Hepatocyte (in vitro differentiated cells): ENCODE data around the gene RAB3IL1. TPM values are rescaled to one million over a fixed set of nuclear protein-coding genes. Genes with fewer than 3 reads are reported as not detected.

Source experiments
- DNase-seq: peaks from one replicate; pipeline ENCODE4 v3.0.0-alpha.2; 2016; ENCODE audit warnings: low spot score
- H2AFZ ChIP-seq: fragments of 200-600 bp; sonication (generic); 2 replicates; pipeline ENCODE4 v1.6.0; 2016; ENCODE audit warnings: antibody characterized with exemption, mild to moderate bottlenecking
- H3K27ac ChIP-seq: fragments of 200-600 bp; sonication (generic); 2 replicates; pipeline ENCODE4 v1.5.1; 2016; ENCODE audit warnings: mild to moderate bottlenecking
- H3K27me3 ChIP-seq: fragments of 200-600 bp; sonication (generic); 2 replicates; pipeline ENCODE4 v1.6.1; 2016
- H3K36me3 ChIP-seq: fragments of 200-600 bp; sonication (generic); replicated peaks from 2 replicates; pipeline ENCODE4 v1.5.1; 2016; ENCODE audit warnings: low read depth; ENCODE audit not compliant: insufficient read depth
- H3K4me1 ChIP-seq: fragments of 200-600 bp; sonication (generic); 2 replicates; pipeline ENCODE4 v1.5.1; 2016; ENCODE audit warnings: mild to moderate bottlenecking, moderate library complexity; ENCODE audit not compliant: insufficient read depth
- H3K4me2 ChIP-seq: fragments of 200-600 bp; sonication (generic); 2 replicates; pipeline ENCODE4 v1.6.0; 2016
- H3K4me3 ChIP-seq: fragments of 200-600 bp; sonication (generic); 2 replicates; pipeline ENCODE4 v1.5.1; 2016; ENCODE audit warnings: mild to moderate bottlenecking
- H3K79me2 ChIP-seq: fragments of 200-600 bp; sonication (generic); 2 replicates; pipeline ENCODE4 v1.6.0; 2017; ENCODE audit warnings: mild to moderate bottlenecking
- H3K9me2 ChIP-seq: fragments of 200-600 bp; sonication (generic); replicated peaks from 2 replicates; pipeline ENCODE4 v1.6.0; 2017; ENCODE audit warnings: mild to moderate bottlenecking; ENCODE audit not compliant: insufficient read depth
- H3K9me3 ChIP-seq: fragments of 200-600 bp; sonication (generic); 2 replicates; pipeline ENCODE4 v1.5.1; 2016; ENCODE audit warnings: low read depth, mild to moderate bottlenecking
- H4K20me1 ChIP-seq: fragments of 200-600 bp; sonication (generic); 2 replicates; pipeline ENCODE4 v1.6.0; 2016; ENCODE audit warnings: mild to moderate bottlenecking; ENCODE audit not compliant: insufficient read depth, poor library complexity, severe bottlenecking
- CTCF ChIP-seq: fragments of 200-600 bp; sonication (generic); IDR thresholded peaks from 2 replicates; pipeline ENCODE4 v1.5.1; 2016; ENCODE audit warnings: antibody characterized with exemption, mild to moderate bottlenecking; ENCODE audit not compliant: poor library complexity
- EZH2 ChIP-seq: fragments of 200-600 bp; sonication (generic); IDR thresholded peaks from 2 replicates; pipeline ENCODE4 v1.6.1; 2016; ENCODE audit warnings: antibody characterized with exemption, mild to moderate bottlenecking, borderline replicate concordance
- EZH2phosphoT487 ChIP-seq: fragments of 200-600 bp; sonication (generic); IDR thresholded peaks from one replicate; pipeline ENCODE4 v1.6.1; 2018; ENCODE audit warnings: antibody characterized with exemption, mild to moderate bottlenecking, low read depth, moderate library complexity; ENCODE audit not compliant: unreplicated experiment, severe bottlenecking
- WGBS: methylation state at CpG from one replicate; pipeline ENCODE4 v1.1.6; 2016; ENCODE audit warnings: low lambda C conversion rate; ENCODE audit errors: missing lambda C conversion rate; 5-methylcytosine and 5-hydroxymethylcytosine counted together
- polyA plus RNA-seq: library from polyadenylated mRNA; unstranded; fragments of >200 nt; fragmentation: Nextera tagmentation; extraction: Ambion mirVana; gene quantifications from 2 replicates; pipeline ENCODE4 v1.2.1, GENCODE V29; 2016
- total RNA-seq: library from RNA; depleted of rRNA; stranded (reverse); fragments of >200 nt; gene quantifications from 2 replicates; pipeline ENCODE4 v1.2.3, GENCODE V29; 2014

RAB3IL1 gene
- total and polyA plus RNA-seq, 2 experiments from 2014 or later: 10.8 to 18.6 TPM

- no peaks in the 10 kb centered on the region for H3K9me2 ChIP-seq
- no peaks in the 10 kb centered on the region for H3K9me3 ChIP-seq
- H3K36me3 ChIP-seq: no peaks in the 10 kb centered on the region
- no peak for TF ChIP-seq CTCF
- TF ChIP-seq EZH2: no peak
- TF ChIP-seq EZH2phosphoT487: no peak
- no peak overlapping the region for H3K4me3 ChIP-seq
- 95% methylated on average over 20 of the region's 21 CpGs for WGBS
- H4K20me1 ChIP-seq: no peaks in the 10 kb centered on the region
- H3K27me3 ChIP-seq: no peaks in the 10 kb centered on the region
- no peak overlapping the region for H3K4me2 ChIP-seq
- no peak overlapping the region for H2AFZ ChIP-seq
- no peaks in the 10 kb centered on the region for H3K79me2 ChIP-seq
- H3K27ac ChIP-seq: no peak overlapping the region
- peaks cover 15% of the 10 kb centered on the region for H3K4me1 ChIP-seq
- DNase-seq: no peak
Observed at GRCh38 chr11:61907871-61908729, 9.3 kb downstream of the RAB3IL1 start.

GRCh38 chr11:61907282-61907681 is 10.1 kb downstream of the RAB3IL1 start:
- no peaks in the 10 kb centered on the region for H3K9me3 ChIP-seq
- peaks cover 15% of the 10 kb centered on the region for H3K4me1 ChIP-seq
- H3K27me3 ChIP-seq: no peaks in the 10 kb centered on the region
- no peaks in the 10 kb centered on the region for H3K36me3 ChIP-seq
- WGBS: 95% methylated on average over 19 of the region's 19 CpGs
- no peaks in the 10 kb centered on the region for H3K9me2 ChIP-seq
- no peak for DNase-seq
- H3K27ac ChIP-seq: no peak overlapping the region
- H2AFZ ChIP-seq: no peak overlapping the region
- H4K20me1 ChIP-seq: no peaks in the 10 kb centered on the region
- no peak overlapping the region for H3K4me2 ChIP-seq
- TF ChIP-seq CTCF: no peak
- no peak for TF ChIP-seq EZH2
- no peak for TF ChIP-seq EZH2phosphoT487
- no peak overlapping the region for H3K4me3 ChIP-seq
- H3K79me2 ChIP-seq: no peaks in the 10 kb centered on the region

GRCh38 chr11:61906522-61906909 is 10.8 kb downstream of the RAB3IL1 start:
- Histone ChIP-seq H3K4me1 (peaks cover 15% of the 10 kb centered on the region), H3K36me3 (no peaks in the 10 kb centered on the region), H3K9me3 (no peaks in the 10 kb centered on the region), H3K4me3 (no peak overlapping the region), H3K27me3 (no peaks in the 10 kb centered on the region), H3K9me2 (no peaks in the 10 kb centered on the region), H2AFZ (no peak overlapping the region), H4K20me1 (no peaks in the 10 kb centered on the region), H3K27ac (no peak overlapping the region), H3K79me2 (no peaks in the 10 kb centered on the region), H3K4me2 (no peak overlapping the region)
- 93% methylated on average over 14 of the region's 14 CpGs for WGBS
- no peak for TF ChIP-seq CTCF
- TF ChIP-seq EZH2: no peak
- no peak for TF ChIP-seq EZH2phosphoT487
- DNase-seq: no peak
